NCI-H146 treated with DMSO at 0.1 percent for 48 hours (cell line): ENCODE measurements around the gene LAMTOR4.
"Not testable (repeated sequence)": the region's sequence is repeated elsewhere in the genome, so short reads cannot be mapped to it uniquely, and the experiment has no call there.

Source experiments
- DNase-seq: peaks from one replicate; lab custom pipeline; 2025; ENCODE audit not compliant: unreplicated experiment; lab: John Stamatoyannopoulos, UW

Gene LAMTOR4

GRCh38 chr7:100195222-100195621 lies 46.5 kb downstream of the LAMTOR4 start:
- DNase-seq: no peak

- DNase-seq: not testable (repeated sequence)
Observed at GRCh38 chr7:100195901-100196322, 47.2 kb downstream of the LAMTOR4 start.

- DNase-seq: no peak
Observed at GRCh38 chr7:100198266-100198665, 49.5 kb downstream of the LAMTOR4 start.

- no peak for DNase-seq
Observed at GRCh38 chr7:100200693-100201092, 52.0 kb downstream of the LAMTOR4 start.
